Natural killer cell (primary cell): ENCODE measurements around the gene IMPG1. TPM values are rescaled to one million over a fixed set of nuclear protein-coding genes. Genes with fewer than 3 reads are reported as not detected.

Experiments
- ATAC-seq, 3 donors: fragments of 150-1000 bp in 2 of 3; fragments of 200-7000 bp in 1 of 3; cut with Tn5 transposase; 1 replicate in 1 of 3; 2 replicates in 2 of 3; pipeline ENCODE4 v1.10.0; 2021; ENCODE audit warnings: mild to moderate bottlenecking in 2 of 3, moderate library complexity in 2 of 3
- DNase-seq, 2 donors: peaks; one replicate each; pipeline versions ENCODE4 v3.0.0 to v3.0.0-alpha.2; 2013 to 2021; ENCODE audit warnings: mixed read lengths in 1 of 2
- H3K27ac ChIP-seq: one replicate; pipeline ENCODE4 v1.5.1; 2013; ENCODE audit warnings: mild to moderate bottlenecking, low read length
- H3K27me3 ChIP-seq: one replicate; pipeline ENCODE4 v1.6.1; 2013; ENCODE audit warnings: low read length; ENCODE audit not compliant: control insufficient read depth, insufficient read depth
- H3K36me3 ChIP-seq: one replicate; pipeline ENCODE4 v1.6.1; 2013; ENCODE audit warnings: low read length; ENCODE audit not compliant: control insufficient read depth, insufficient read depth
- H3K4me1 ChIP-seq: one replicate; pipeline ENCODE4 v1.6.1; 2013; ENCODE audit warnings: low read length; ENCODE audit not compliant: control insufficient read depth, insufficient read depth
- H3K4me3 ChIP-seq: one replicate; pipeline ENCODE4 v1.5.1; 2013; ENCODE audit warnings: low read length
- H3K9me3 ChIP-seq: one replicate; pipeline ENCODE4 v1.6.1; 2013; ENCODE audit warnings: low read length; ENCODE audit not compliant: control insufficient read depth, insufficient read depth
- H3K27ac Mint-ChIP-seq, 2 donors: one replicate each; pipeline ENCODE4 v1.8.0; 2022; ENCODE audit warnings: mild to moderate bottlenecking in 2 of 2, mixed read lengths in 2 of 2, moderate library complexity in 1 of 2
- H3K27me3 Mint-ChIP-seq, 2 donors: one replicate each; pipeline ENCODE4 v1.8.0; 2022; ENCODE audit warnings: low read depth in 2 of 2, mixed read lengths in 2 of 2
- H3K36me3 Mint-ChIP-seq: one replicate; pipeline ENCODE4 v1.8.0; 2022; ENCODE audit warnings: mixed read lengths
- H3K4me1 Mint-ChIP-seq, 2 donors: one replicate each; pipeline ENCODE4 v1.8.0; 2022; ENCODE audit warnings: mixed read lengths in 2 of 2
- H3K4me3 Mint-ChIP-seq: one replicate; pipeline ENCODE4 v1.8.0; 2022; ENCODE audit warnings: mild to moderate bottlenecking, moderate library complexity, mixed read lengths
- H3K9me3 Mint-ChIP-seq, 2 donors: one replicate each; pipeline ENCODE4 v1.8.0; 2022; ENCODE audit warnings: mixed read lengths in 2 of 2
- WGBS: methylation state at CpG from one replicate; pipeline ENCODE4 v1.1.7; 2013; ENCODE audit warnings: missing lambda C conversion rate; ENCODE audit not compliant: insufficient coverage; 5-methylcytosine and 5-hydroxymethylcytosine counted together
- intact Hi-C: fragments of 100-400 bp; cut with micrococcal nuclease; formaldehyde crosslinking; loops from one replicate; pipeline ENCODE4 v1.14.2; 2022
- total RNA-seq, 4 donors: library from RNA; stranded (reverse); fragments of 120-200 nt in 1 of 4; gene quantifications; one replicate each; pipeline versions ENCODE4 v1.2.3 to v1.2.4, GENCODE V29; 2013 to 2022
- TF ChIP-seq, protein P1 (sequence below): fragments of 200-600 bp; IDR thresholded peaks from one replicate; pipeline ENCODE4 v1.8.0; 2022; ENCODE audit warnings: antibody characterized with exemption

Gene IMPG1
- total RNA-seq, 3 donors from 2014 or later (not counting 1 experiment from before 2014, with no cell fraction given), result not detected

GRCh38 chr6:75943381-75943780, 129.1 kb downstream of the IMPG1 start:
- Histone ChIP-seq H3K9me3 (no peaks in the 10 kb centered on the region), H3K4me1 (no peaks in the 10 kb centered on the region), H3K27me3 (no peaks in the 10 kb centered on the region), H3K27ac (no peak overlapping the region), H3K36me3 (no peaks in the 10 kb centered on the region), H3K4me3 (no peak overlapping the region)
- ATAC-seq (no peak), DNase-seq (no peak)
- H3K9me3 Mint-ChIP-seq, result peaks cover 0 to 2% of the 10 kb centered on the region in 2 donors
- H3K36me3 Mint-ChIP-seq, result no peaks in the 10 kb centered on the region
- H3K4me1 Mint-ChIP-seq, result no peaks in the 10 kb centered on the region
- no peak overlapping the region for H3K4me3 Mint-ChIP-seq
- H3K27ac Mint-ChIP-seq, result no peak overlapping the region
- H3K27me3 Mint-ChIP-seq, result no peaks in the 10 kb centered on the region
- WGBS, result 88% methylated on average over 2 of the region's 2 CpGs
- TF ChIP-seq, protein P1, sequence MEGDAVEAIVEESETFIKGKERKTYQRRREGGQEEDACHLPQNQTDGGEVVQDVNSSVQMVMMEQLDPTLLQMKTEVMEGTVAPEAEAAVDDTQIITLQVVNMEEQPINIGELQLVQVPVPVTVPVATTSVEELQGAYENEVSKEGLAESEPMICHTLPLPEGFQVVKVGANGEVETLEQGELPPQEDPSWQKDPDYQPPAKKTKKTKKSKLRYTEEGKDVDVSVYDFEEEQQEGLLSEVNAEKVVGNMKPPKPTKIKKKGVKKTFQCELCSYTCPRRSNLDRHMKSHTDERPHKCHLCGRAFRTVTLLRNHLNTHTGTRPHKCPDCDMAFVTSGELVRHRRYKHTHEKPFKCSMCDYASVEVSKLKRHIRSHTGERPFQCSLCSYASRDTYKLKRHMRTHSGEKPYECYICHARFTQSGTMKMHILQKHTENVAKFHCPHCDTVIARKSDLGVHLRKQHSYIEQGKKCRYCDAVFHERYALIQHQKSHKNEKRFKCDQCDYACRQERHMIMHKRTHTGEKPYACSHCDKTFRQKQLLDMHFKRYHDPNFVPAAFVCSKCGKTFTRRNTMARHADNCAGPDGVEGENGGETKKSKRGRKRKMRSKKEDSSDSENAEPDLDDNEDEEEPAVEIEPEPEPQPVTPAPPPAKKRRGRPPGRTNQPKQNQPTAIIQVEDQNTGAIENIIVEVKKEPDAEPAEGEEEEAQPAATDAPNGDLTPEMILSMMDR, result no peak
- intact Hi-C loops, result no loop called here

DNA sequence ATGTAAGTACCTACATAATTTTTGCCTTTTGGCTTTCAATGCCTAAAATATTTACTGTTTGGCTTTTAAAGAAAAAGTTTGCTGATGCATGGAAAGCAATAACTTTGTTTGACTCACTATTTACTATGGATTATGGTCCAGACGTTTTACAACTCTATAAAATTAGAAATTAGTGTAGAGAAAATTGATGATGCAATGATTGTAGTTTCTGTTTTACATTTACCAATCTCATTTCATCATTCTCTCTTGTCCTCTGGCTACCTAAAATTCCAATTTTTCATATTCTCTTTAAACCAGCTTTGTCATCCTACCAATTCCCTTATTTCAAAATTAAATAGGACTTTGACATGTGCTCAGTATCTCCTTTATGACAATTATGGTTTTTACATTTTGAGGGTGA, 131.0 kb downstream of the IMPG1 start:
- WGBS, result no CpG with 5 or more reads among the region's 1 CpG
- DNase-seq (no peak), ATAC-seq (no peak)
- H3K27me3 ChIP-seq, result no peaks in the 10 kb centered on the region
- H3K27me3 Mint-ChIP-seq, result peaks cover 4 to 6% of the 10 kb centered on the region in 2 donors
- TF ChIP-seq, protein P1, result no peak
- no peaks in the 10 kb centered on the region for H3K36me3 Mint-ChIP-seq
- H3K27ac ChIP-seq, result no peak overlapping the region
- no peaks in the 10 kb centered on the region for H3K4me1 ChIP-seq
- H3K36me3 ChIP-seq, result no peaks in the 10 kb centered on the region
- no peak overlapping the region for H3K27ac Mint-ChIP-seq
- peaks cover 0 to 2% of the 10 kb centered on the region in 2 donors for H3K9me3 Mint-ChIP-seq
- H3K9me3 ChIP-seq, result no peaks in the 10 kb centered on the region
- H3K4me1 Mint-ChIP-seq, result no peaks in the 10 kb centered on the region
- H3K4me3 ChIP-seq, result no peak overlapping the region
- intact Hi-C loops, result no loop called here
- H3K4me3 Mint-ChIP-seq, result no peak overlapping the region

GRCh38 chr6:75940564-75940963, 131.9 kb downstream of the IMPG1 start:
- Mint-ChIP-seq H3K36me3 (no peaks in the 10 kb centered on the region), H3K9me3 (peaks cover 0 to 2% of the 10 kb centered on the region in 2 donors)
- intact Hi-C loops, result no loop called here

DNA sequence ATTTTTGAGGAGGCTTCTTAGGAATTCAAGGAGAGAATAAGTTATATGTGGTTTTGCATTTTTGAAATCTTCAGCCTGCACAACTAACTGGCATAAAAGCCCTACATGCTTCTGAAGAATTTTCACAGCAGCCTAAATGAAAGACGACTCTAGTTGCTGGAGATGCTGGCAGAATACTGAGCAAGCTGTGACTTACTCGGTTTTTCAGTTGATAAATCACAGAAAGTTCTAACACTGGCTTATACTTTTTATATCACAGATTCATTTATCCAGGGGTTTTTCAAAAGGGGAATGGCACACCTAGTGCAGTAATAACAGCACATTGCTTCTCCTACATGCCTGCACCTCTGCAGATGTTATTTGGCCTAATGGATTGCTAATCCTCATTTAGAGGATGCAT, 134.6 kb downstream of the IMPG1 start:
- no peaks in the 10 kb centered on the region for H3K36me3 ChIP-seq
- TF ChIP-seq, protein P1, result no peak
- peaks cover 7% of the 10 kb centered on the region for H3K4me1 ChIP-seq
- no peaks in the 10 kb centered on the region for H3K9me3 ChIP-seq
- H3K4me3 Mint-ChIP-seq, result no peak overlapping the region
- no peak for DNase-seq
- peaks cover 0 to 2% of the 10 kb centered on the region in 2 donors for H3K9me3 Mint-ChIP-seq
- ATAC-seq, result no peak
- H3K27me3 ChIP-seq, result peaks cover 7% of the 10 kb centered on the region
- H3K4me3 ChIP-seq, result no peak overlapping the region
- H3K27ac ChIP-seq, result no peak overlapping the region
- intact Hi-C loops, result no loop called here
- 89% methylated on average over 2 of the region's 2 CpGs for WGBS
- H3K4me1 Mint-ChIP-seq, result peaks cover 8 to 9% of the 10 kb centered on the region in 2 donors
- H3K27ac Mint-ChIP-seq, result no peak overlapping the region
- no peaks in the 10 kb centered on the region for H3K36me3 Mint-ChIP-seq
- peaks cover 17 to 31% of the 10 kb centered on the region in 2 donors for H3K27me3 Mint-ChIP-seq

More at GRCh38 chr6:75940564-75940963, 131.9 kb downstream of the IMPG1 start:
- Histone ChIP-seq H3K4me1 (no peaks in the 10 kb centered on the region), H3K36me3 (no peaks in the 10 kb centered on the region), H3K4me3 (no peak overlapping the region), H3K9me3 (no peaks in the 10 kb centered on the region), H3K27ac (no peak overlapping the region), H3K27me3 (no peaks in the 10 kb centered on the region)
- no peak for DNase-seq
- 84% methylated on average over 3 of the region's 4 CpGs for WGBS
- Mint-ChIP-seq H3K4me1 (no peaks in the 10 kb centered on the region), H3K4me3 (no peak overlapping the region), H3K27ac (no peak overlapping the region), H3K27me3 (peaks cover 9 to 13% of the 10 kb centered on the region in 2 donors)
- ATAC-seq, result no peak
- TF ChIP-seq, protein P1, result no peak
